Body of pancreas (tissue), 4 donors: Measurements from ENCODE around the gene NODAL.

ENCODE experiments used
- CTCF ChIP-seq, 7 experiments: fragments of 450-650 bp in 4 of 7; fragments of 200-600 bp in 3 of 7; sonication (generic) in 3 of 7; IDR thresholded peaks; one replicate each; pipeline ENCODE4 v1.5.1; 2016 to 2019; ENCODE audit warnings: antibody characterized with exemption in 7 of 7
- POLR2A ChIP-seq, 3 donors: fragments of 450-650 bp; IDR thresholded peaks; one replicate each; pipeline ENCODE4 v1.6.1; 2016; ENCODE audit warnings: antibody characterized with exemption in 3 of 3, mild to moderate bottlenecking in 2 of 3

GRCh38 chr10:70466951-70467350 is 25.5 kb upstream of the NODAL start:
- TF ChIP-seq CTCF (IDR thresholded peaks at IDR 0.05) (no peak), POLR2A (IDR thresholded peaks at IDR 0.05) (no peak)
